GM23248 (cell line): ENCODE data around the gene PDE8B.

ENCODE experiments used
- EZH2 ChIP-seq: fragments of 200-600 bp; sonication (generic); IDR thresholded peaks from 2 replicates; pipeline ENCODE4 v1.6.1; 2018; ENCODE audit warnings: antibody characterized with exemption, mild to moderate bottlenecking; ENCODE audit not compliant: insufficient read depth, poor library complexity, severe bottlenecking
- EZH2phosphoT487 ChIP-seq: fragments of 200-600 bp; sonication (generic); IDR thresholded peaks from 2 replicates; pipeline ENCODE4 v1.6.1; 2018; ENCODE audit warnings: antibody characterized with exemption, moderate library complexity, mild to moderate bottlenecking, low read depth; ENCODE audit not compliant: insufficient read depth

GRCh38 chr5:77163453-77163852, 47.0 kb upstream of the PDE8B start:
- TF ChIP-seq EZH2 (no peak), EZH2phosphoT487 (no peak)
